Aorta (tissue), 5 donors: ENCODE data around the gene MSI2. TPM values are rescaled to one million over a fixed set of nuclear protein-coding genes. Genes with fewer than 3 reads are reported as not detected.

Experiments used
- ATAC-seq: fragments of 200-7000 bp; cut with Tn5 transposase; one replicate; pipeline ENCODE4 v1.9.1; 2022; ENCODE audit warnings: moderate library complexity; ENCODE audit not compliant: low FRiP score
- DNase-seq, 2 donors: peaks; one replicate each; pipeline ENCODE4 v3.0.0-alpha.2; 2020
- H3K27ac ChIP-seq, 2 donors: one replicate each; pipeline ENCODE4 v1.5.1; 2013; ENCODE audit warnings: low read length in 2 of 2, mild to moderate bottlenecking in 2 of 2, moderate library complexity in 2 of 2, control low read depth in 1 of 2, inconsistent platforms in 1 of 2, low read depth in 1 of 2
- H3K27me3 ChIP-seq, 2 donors: one replicate each; pipeline ENCODE4 v1.6.1; 2013; ENCODE audit warnings: control low read depth in 1 of 2, low read length in 1 of 2, mild to moderate bottlenecking in 1 of 2, moderate library complexity in 1 of 2; ENCODE audit not compliant: insufficient read depth in 2 of 2, control insufficient read depth in 1 of 2
- H3K36me3 ChIP-seq, 2 donors: one replicate each; pipeline ENCODE4 v1.6.1; 2013; ENCODE audit warnings: control low read depth in 1 of 2, low read length in 1 of 2, mild to moderate bottlenecking in 1 of 2; ENCODE audit not compliant: insufficient read depth in 2 of 2, control insufficient read depth in 1 of 2
- H3K4me1 ChIP-seq, 2 donors: one replicate each; pipeline ENCODE4 v1.6.1; 2013; ENCODE audit warnings: low read length in 2 of 2, control low read depth in 1 of 2, mild to moderate bottlenecking in 1 of 2, moderate library complexity in 1 of 2; ENCODE audit not compliant: insufficient read depth in 2 of 2, control insufficient read depth in 1 of 2
- H3K4me3 ChIP-seq, 2 donors: one replicate each; pipeline ENCODE4 v1.5.1; 2013; ENCODE audit warnings: low read length in 2 of 2, control low read depth in 1 of 2, mild to moderate bottlenecking in 1 of 2
- H3K9me3 ChIP-seq: one replicate; pipeline ENCODE4 v1.6.1; 2013; ENCODE audit warnings: mild to moderate bottlenecking, low read length; ENCODE audit not compliant: control insufficient read depth
- WGBS, 2 donors: extraction: QIAGEN DNeasy Blood & Tissue Kit; methylation state at CpG; one replicate each; pipeline ENCODE4 v1.1.7; 2013; 5-methylcytosine and 5-hydroxymethylcytosine counted together
- intact Hi-C, 2 donors: fragments of 100-400 bp; cut with DNase I; formaldehyde crosslinking; loops; one replicate each; pipeline versions ENCODE4 v1.14.2 to v1.15.0; 2022
- polyA plus RNA-seq, 2 donors: library from polyadenylated mRNA; stranded (reverse); fragments of 200-250 nt; gene quantifications; one replicate each; pipeline ENCODE4 v1.2.3, GENCODE V29; 2013
- total RNA-seq, 2 donors: library from RNA; stranded (reverse); fragmentation: NEBNext Ultra II Directional; extraction: Animal tissue kit (Norgen Biotek cat#: 25700); gene quantifications; one replicate each; pipeline ENCODE4 v1.2.1, GENCODE V29; 2021
- donor health status: healthy with polysubstance abuse.
- donor health status: Bipolar disorder and iron deficiency.
- donor health status: DM: no; HTN: no; CAD: no.
- donor health status: DM: no; HTN: no; CAD: no.
- donor health status: DM: yes; HTN: yes; CAD: no.

Gene MSI2
- total and polyA plus RNA-seq, 4 donors, result 9.3 to 48.2 (median 29.1) TPM

GRCh38 chr17:57318913-57319312 lies 62.6 kb downstream of the MSI2 start:
- WGBS, 2 donors, result 92 to 97% methylated on average over 6 of the region's 6 CpGs
- Histone ChIP-seq H3K27ac (no peak overlapping the region), H3K36me3 (no peaks in the 10 kb centered on the region), H3K27me3 (no peaks in the 10 kb centered on the region), H3K4me3 (no peak overlapping the region), H3K9me3 (no peaks in the 10 kb centered on the region), H3K4me1 (no peaks in the 10 kb centered on the region)
- ATAC-seq (no peak), DNase-seq (no peak)
- intact Hi-C loops, result no loop called here

GRCh38 chr17:57319806-57320205 lies 63.5 kb downstream of the MSI2 start:
- intact Hi-C loops, result loop anchor here in 1 of 2 donors (10.0 kb wide), 1 partner anchor 105 kb away; no protein-coding TSS in a partner anchor
- WGBS, 2 donors, result 93% methylated on average over 9 of the region's 9 CpGs
- Histone ChIP-seq H3K27ac (no peak overlapping the region), H3K4me1 (no peaks in the 10 kb centered on the region), H3K27me3 (no peaks in the 10 kb centered on the region), H3K4me3 (no peak overlapping the region), H3K9me3 (no peaks in the 10 kb centered on the region), H3K36me3 (peaks cover 0 to 3% of the 10 kb centered on the region in 2 donors)
- DNase-seq, result no peak
- ATAC-seq, result no peak

- ATAC-seq, result no peak
- intact Hi-C loops, result loop anchor here in 1 of 2 donors (10.0 kb wide), 1 partner anchor 101 kb away; no protein-coding TSS in a partner anchor
Observed at GRCh38 chr17:57323391-57323790, 67.1 kb downstream of the MSI2 start.

GRCh38 chr17:57324060-57324459 lies 67.7 kb downstream of the MSI2 start:
- intact Hi-C loops, result loop anchor here in 1 of 2 donors (10.0 kb wide), 1 partner anchor 101 kb away; no protein-coding TSS in a partner anchor

More at GRCh38 chr17:57323391-57323790, 67.1 kb downstream of the MSI2 start:
- no peak overlapping the region for H3K27ac ChIP-seq
- no peak for DNase-seq
- no peak overlapping the region for H3K4me3 ChIP-seq
- H3K36me3 ChIP-seq, result peaks cover 0 to 4% of the 10 kb centered on the region in 2 donors
- no peaks in the 10 kb centered on the region for H3K9me3 ChIP-seq
- H3K4me1 ChIP-seq, result no peaks in the 10 kb centered on the region
- 88 to 89% methylated on average over 10 of the region's 10 CpGs for WGBS, 2 donors
- no peaks in the 10 kb centered on the region for H3K27me3 ChIP-seq

DNA sequence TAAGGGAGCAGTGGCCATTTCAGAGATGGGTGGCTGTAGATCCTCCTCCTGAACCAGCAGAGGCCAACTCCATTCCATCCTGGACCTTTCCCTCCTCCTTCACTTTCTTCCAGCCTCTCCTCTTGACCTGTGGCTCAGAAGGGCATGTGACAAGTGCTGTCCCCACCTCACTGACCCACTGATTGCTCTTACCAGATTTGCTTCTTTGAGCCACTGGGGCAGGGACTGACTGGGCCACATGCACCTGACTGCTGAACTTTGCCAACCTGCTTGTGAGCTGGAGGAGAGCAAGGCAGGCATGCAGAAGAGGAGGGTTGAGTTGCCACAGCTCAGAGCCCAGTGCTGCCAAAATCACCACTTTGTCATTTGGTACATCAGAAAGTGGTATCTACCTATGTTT lies 68.3 kb downstream of the MSI2 start:
- H3K4me3 ChIP-seq, result no peak overlapping the region
- peaks cover 0 to 4% of the 10 kb centered on the region in 2 donors for H3K36me3 ChIP-seq
- no peaks in the 10 kb centered on the region for H3K27me3 ChIP-seq
- intact Hi-C loops, result loop anchor here in 1 of 2 donors (10.0 kb wide), 1 partner anchor 100 kb away; no protein-coding TSS in a partner anchor
- DNase-seq (no peak), ATAC-seq (no peak)
- H3K9me3 ChIP-seq, result no peaks in the 10 kb centered on the region
- no peak overlapping the region for H3K27ac ChIP-seq
- no peaks in the 10 kb centered on the region for H3K4me1 ChIP-seq

More at GRCh38 chr17:57324060-57324459, 67.7 kb downstream of the MSI2 start:
- H3K9me3 ChIP-seq, result no peaks in the 10 kb centered on the region
- DNase-seq, result no peak
- H3K4me1 ChIP-seq, result no peaks in the 10 kb centered on the region
- H3K4me3 ChIP-seq, result no peak overlapping the region
- H3K27me3 ChIP-seq, result no peaks in the 10 kb centered on the region
- 95 to 96% methylated on average over 13 of the region's 13 CpGs for WGBS, 2 donors
- no peak overlapping the region for H3K27ac ChIP-seq
- ATAC-seq, result no peak
- H3K36me3 ChIP-seq, result peaks cover 0 to 4% of the 10 kb centered on the region in 2 donors

DNA sequence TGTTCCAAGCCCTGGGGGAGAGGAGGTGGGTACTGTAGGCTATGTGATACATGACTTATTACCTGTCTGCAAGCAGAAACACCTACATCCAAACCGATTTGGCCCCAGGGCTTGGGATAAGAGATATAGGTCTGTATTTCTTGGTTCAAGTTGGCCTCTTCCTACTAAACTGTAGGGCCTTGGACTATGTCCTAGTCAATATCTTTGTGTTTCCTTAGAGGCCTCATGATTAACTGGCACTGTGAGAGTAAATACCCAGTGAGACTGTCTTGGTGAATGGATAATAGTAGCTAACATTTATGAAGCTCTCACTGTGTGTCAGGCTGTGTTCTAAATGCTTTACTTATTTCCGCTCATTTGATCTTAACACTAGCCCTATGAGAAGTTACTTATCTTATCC lies 70.0 kb downstream of the MSI2 start:
- H3K27ac ChIP-seq, result no peak overlapping the region
- no peaks in the 10 kb centered on the region for H3K9me3 ChIP-seq
- WGBS, 2 donors, result 89 to 91% methylated on average over 2 of the region's 2 CpGs
- intact Hi-C loops, result loop anchor here in 1 of 2 donors (10.0 kb wide), 1 partner anchor 98 kb away; no protein-coding TSS in a partner anchor
- no peaks in the 10 kb centered on the region for H3K27me3 ChIP-seq
- DNase-seq (no peak), ATAC-seq (no peak)
- no peak overlapping the region for H3K4me3 ChIP-seq
- H3K4me1 ChIP-seq, result no peaks in the 10 kb centered on the region
- peaks cover 0 to 4% of the 10 kb centered on the region in 2 donors for H3K36me3 ChIP-seq

DNA sequence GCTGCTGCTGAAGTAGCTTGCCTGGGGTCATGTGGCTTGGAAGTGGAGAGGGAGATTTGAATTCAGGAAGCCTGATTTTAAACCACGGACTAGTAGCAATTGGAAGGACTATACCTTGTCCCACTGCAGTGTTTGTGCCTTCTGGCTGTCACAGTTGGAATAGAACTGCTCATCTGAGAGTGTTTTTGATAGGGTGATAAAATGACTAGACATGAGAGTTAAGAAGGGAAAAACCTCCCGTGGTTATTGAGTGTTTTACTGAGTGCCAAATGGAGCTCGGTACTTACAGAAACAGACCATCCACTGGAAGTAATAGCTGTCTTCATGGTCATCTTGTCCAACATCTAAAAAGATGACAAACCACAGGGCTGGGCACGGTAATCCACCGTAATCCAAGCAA lies 70.4 kb downstream of the MSI2 start:
- DNase-seq, result no peak
- intact Hi-C loops, result loop anchor here in 1 of 2 donors (10.0 kb wide), 1 partner anchor 98 kb away; no protein-coding TSS in a partner anchor
- no peak for ATAC-seq
- no peaks in the 10 kb centered on the region for H3K27me3 ChIP-seq
- H3K4me3 ChIP-seq, result no peak overlapping the region
- no peaks in the 10 kb centered on the region for H3K9me3 ChIP-seq
- 90 to 94% methylated on average over 5 of the region's 5 CpGs for WGBS, 2 donors
- no peak overlapping the region for H3K27ac ChIP-seq
- peaks cover 0 to 4% of the 10 kb centered on the region in 2 donors for H3K36me3 ChIP-seq
- no peaks in the 10 kb centered on the region for H3K4me1 ChIP-seq

GRCh38 chr17:57327176-57327970 lies 71.0 kb downstream of the MSI2 start:
- no peak for DNase-seq
- Histone ChIP-seq H3K27ac (peak overlapping the region in 1 of 2 donors; percentile 6), H3K27me3 (no peaks in the 10 kb centered on the region), H3K9me3 (no peaks in the 10 kb centered on the region), H3K4me3 (no peak overlapping the region), H3K4me1 (no peaks in the 10 kb centered on the region), H3K36me3 (peaks cover 0 to 4% of the 10 kb centered on the region in 2 donors)
- ATAC-seq, result no peak
- intact Hi-C loops, result loop anchor here in 1 of 2 donors (10.0 kb wide), 1 partner anchor 97 kb away; no protein-coding TSS in a partner anchor
- 93 to 95% methylated on average over 6 of the region's 6 CpGs for WGBS, 2 donors
